ENCODE results near the gene ZBTB38.
A peak's percentile ranks its signal among the peaks of the same experiment; 100 is the strongest.

Gene ZBTB38

DNA sequence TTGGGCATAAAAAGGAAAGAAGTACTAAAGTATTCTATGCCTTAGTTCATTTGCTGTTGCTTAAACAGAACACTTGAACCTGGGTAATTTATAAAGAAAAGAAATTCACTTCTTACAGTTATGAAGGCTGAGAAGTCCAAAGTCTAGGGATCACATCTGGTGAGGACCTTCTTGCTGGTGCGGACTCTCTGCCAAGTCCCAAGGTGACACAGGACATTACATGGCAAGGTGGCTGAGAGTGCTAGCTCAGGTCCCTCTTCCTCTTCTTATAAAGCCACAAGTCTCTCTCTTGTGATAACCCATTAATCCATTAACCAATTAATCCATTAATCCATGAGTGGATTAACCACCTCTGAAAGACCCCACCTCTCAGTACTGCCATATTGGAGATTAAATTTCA is 3.1 kb upstream of the ZBTB38 start:
- no peak overlapping the region for H3K4me3 ChIP-seq
- H3K27ac ChIP-seq: peak overlapping the region in 4 of 21 experiments; percentile 1 to 95 (median 92)

DNA sequence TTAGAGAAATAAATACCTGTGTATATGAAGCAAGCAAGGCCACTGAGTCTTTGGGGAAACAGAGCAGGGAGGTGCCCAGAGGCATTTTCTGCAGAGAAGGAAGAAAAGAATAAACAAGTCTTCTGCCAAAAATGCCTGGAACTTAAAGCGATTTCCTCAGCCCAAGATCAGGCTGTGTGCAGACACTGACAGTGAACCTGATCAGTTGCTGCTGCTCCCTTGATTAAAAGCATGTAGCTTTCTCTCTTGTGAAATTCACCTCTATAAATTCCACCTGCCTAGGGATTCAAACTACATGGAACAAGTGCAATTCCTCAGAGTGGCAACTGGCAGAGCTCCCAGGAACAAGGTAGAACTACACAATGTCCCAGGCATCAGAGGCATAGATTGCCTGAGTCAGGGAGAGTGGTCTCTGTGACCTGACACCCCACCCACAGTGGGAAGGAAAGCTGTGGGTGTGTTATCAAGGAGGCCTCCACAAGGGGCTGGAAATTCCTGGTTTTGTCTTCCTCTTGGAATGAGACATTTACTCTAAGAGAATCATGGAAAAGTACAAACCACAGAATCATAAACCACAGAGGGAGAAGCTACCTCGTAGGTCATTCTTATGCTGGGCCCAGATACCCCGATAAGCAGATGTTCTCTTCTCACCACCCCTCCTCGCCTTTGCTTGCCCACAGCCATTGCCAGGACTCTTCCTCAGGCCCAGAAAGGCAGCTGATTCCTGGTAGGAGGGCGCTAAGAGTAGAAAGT is 1.8 kb upstream of the ZBTB38 start:
- Histone ChIP-seq H3K4me3 (no peak overlapping the region), H3K27ac (peak overlapping the region in 20 of 21 experiments; percentile 53 to 95 (median 82))

DNA sequence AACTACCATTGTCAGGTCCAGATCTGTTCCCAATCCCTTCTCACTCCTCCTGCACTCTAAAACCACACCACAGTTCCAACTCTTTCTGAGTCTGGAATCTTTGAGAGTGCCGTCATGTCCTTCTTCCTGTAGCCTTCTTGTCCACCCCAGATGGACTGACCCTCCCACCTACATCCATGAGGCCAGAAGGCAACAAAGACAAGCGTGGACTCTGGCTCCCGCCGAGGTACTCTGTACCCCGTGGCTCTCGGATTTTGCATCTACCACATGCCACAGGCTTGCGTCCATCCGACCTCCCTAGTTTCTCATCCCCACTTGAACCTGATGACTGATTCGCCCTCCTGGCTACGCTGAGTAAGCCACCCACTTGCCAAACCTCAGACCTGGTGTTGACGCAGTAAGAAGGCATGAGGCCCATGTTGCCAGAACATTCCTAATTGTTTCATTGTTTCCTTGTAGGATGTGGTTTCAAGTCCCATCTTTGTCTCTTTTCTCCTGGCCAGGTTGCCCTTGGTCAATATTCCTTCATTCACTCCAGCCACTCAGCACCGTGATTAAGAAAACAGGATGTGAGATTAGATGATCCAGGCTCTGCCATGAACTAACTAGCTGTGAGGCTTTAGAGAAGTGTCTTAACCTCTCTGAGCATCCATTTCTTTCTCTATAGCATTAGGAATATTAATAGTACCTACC is 1.1 kb upstream of the ZBTB38 start:
- Histone ChIP-seq H3K27ac (peak overlapping the region in 20 of 21 experiments; percentile 54 to 95 (median 82)), H3K4me3 (no peak overlapping the region)

- peak overlapping the region; percentile 15 to 95 (median 81) for H3K27ac ChIP-seq
- peak overlapping the region in 4 of 7 experiments; percentile 2 to 14 (median 4) for H3K4me3 ChIP-seq
Measured at GRCh38 chr3:141368925-141369794, 856 bp downstream of the ZBTB38 start.

GRCh38 chr3:141370065-141370533 is 1.8 kb downstream of the ZBTB38 start:
- H3K4me3 ChIP-seq: no peak overlapping the region
- H3K27ac ChIP-seq: peak overlapping the region in 10 of 21 experiments; percentile 31 to 95 (median 86)

DNA sequence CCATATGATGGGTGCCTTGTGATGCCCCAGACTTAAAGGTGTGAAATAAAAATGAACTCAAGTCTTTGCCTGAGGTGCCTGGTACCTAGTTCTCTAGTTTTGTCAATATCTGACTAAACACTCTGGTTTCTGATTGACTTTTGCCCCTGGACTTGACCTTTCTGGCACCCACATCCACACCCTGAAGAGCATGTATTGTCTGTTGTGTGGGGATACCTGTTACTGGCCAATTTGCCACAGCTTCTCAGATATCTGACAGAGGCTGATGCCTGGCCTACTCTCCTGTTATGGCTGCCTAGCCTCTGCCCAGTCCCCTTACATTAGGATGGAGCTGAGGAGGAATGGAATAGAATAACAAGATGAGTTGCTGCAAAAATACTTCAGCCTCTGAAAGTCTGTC is 3.6 kb downstream of the ZBTB38 start:
- Histone ChIP-seq H3K4me3 (no peak overlapping the region), H3K27ac (no peak overlapping the region)

- Histone ChIP-seq H3K27ac (no peak overlapping the region), H3K4me3 (no peak overlapping the region)
Measured at GRCh38 chr3:141372656-141373055, 4.4 kb downstream of the ZBTB38 start.

GRCh38 chr3:141373232-141373631 is 4.9 kb downstream of the ZBTB38 start:
- Histone ChIP-seq H3K4me3 (no peak overlapping the region), H3K27ac (no peak overlapping the region)

GRCh38 chr3:141373768-141374526 is 5.6 kb downstream of the ZBTB38 start:
- Histone ChIP-seq H3K4me3 (no peak overlapping the region), H3K27ac (no peak overlapping the region)

DNA sequence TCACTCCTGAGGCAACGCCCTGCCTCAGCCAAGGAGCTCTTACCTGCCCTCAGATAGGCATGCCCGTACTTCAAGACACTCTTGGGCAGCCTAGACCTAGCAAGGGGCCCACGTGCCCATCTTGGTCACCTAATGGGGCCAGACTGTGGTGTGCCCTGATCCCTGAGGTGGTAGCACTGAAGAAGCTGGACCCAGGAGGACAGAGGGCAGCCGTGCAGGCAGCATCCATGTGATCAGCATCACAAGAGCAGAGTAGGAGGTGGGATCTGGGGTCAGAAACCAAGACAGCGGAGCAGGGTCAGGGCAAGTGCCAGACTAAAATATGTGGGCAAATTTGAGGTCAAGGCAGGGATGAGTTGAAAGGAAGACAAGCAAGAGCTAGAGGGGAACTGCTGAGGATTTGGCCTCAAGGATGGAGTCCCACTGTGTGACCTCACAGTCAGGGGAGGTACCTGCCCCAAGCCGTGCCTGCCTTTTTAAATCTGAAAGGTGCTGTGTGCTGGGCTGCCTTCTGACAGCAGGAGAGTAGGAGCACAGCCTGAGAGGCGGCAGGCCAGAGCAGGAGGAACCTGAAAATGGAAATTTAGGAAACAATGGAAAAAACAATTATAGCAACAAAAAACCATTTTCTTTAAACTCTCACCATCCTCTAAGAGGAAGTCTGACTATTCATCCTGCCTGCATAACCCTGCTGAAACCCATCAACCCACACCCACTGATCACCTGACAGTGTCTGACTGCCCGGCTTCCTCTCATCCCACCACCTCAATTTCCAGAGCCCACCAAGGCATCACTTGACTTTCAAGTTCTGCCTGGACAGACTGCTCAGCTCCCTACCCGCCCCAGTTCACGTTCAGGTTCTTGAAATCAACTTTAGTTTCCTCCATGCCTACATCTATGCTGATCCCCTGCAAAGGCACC is 7.3 kb downstream of the ZBTB38 start:
- Histone ChIP-seq H3K27ac (no peak overlapping the region), H3K4me3 (no peak overlapping the region)

DNA sequence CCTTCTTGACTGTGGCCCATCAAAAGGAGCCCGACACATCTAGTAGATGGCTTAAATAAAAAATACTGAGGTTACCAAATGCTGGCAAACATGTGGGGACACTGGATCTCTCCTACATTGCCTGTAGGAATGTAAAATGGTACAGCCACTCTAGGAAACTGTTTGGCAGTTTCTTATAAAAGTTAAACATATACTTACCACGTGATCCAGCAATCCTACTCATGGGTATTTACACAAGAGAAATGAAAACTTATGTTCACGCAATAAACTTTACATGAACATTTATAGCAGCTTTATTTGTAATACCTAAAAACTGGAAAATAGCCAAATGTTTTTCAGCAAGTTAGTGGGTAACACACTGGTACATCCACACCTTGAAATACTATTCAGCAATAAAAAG is 9.1 kb downstream of the ZBTB38 start:
- no peak overlapping the region for H3K4me3 ChIP-seq
- no peak overlapping the region for H3K27ac ChIP-seq

GRCh38 chr3:141378556-141378955 is 10.3 kb downstream of the ZBTB38 start:
- no peak overlapping the region for H3K4me3 ChIP-seq
- H3K27ac ChIP-seq: peak overlapping the region in 7 of 21 experiments; percentile 9 to 76 (median 63)

DNA sequence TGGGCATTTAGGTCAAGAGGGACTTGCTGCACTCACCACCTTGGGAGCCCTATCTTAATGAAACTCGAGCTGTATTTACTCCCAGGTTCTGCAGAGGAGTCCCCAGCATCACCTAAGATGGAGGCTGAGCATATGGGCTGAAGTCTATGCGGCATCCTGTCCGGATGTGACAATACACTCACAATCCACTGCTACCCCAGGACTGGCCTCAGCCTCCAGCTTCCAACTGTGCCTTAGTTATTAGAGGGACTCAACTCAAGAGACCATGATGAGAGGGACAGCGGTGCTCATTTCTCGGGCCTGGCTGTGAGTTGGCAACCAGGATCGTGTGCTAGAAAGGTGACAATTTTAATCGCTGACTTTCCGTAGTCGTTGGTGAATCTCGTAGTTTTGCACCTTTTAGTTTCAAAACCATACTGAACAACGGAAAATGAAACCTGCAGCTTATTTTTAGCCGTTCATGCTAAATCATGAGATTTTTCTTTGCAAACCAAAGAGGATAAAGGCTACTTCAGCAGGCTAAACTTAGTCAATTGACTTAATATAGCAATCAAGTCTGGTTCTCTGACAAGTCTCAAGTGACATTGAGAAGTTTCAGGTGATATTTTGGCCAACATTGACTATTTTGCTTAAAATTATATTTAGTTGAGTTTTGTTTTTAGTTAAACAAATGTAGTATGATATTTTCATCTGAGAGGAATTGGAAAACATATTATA is 11.1 kb downstream of the ZBTB38 start:
- peak overlapping the region in 9 of 21 experiments; percentile 9 to 76 (median 59) for H3K27ac ChIP-seq
- no peak overlapping the region for H3K4me3 ChIP-seq

GRCh38 chr3:141380279-141380678 is 12.0 kb downstream of the ZBTB38 start:
- Histone ChIP-seq H3K4me3 (no peak overlapping the region), H3K27ac (peak overlapping the region in 3 of 21 experiments; percentile 63 to 76 (median 72))

- Histone ChIP-seq H3K27ac (peak overlapping the region in 3 of 21 experiments; percentile 63 to 76 (median 72)), H3K4me3 (no peak overlapping the region)
Measured at GRCh38 chr3:141380987-141381386, 12.7 kb downstream of the ZBTB38 start.

DNA sequence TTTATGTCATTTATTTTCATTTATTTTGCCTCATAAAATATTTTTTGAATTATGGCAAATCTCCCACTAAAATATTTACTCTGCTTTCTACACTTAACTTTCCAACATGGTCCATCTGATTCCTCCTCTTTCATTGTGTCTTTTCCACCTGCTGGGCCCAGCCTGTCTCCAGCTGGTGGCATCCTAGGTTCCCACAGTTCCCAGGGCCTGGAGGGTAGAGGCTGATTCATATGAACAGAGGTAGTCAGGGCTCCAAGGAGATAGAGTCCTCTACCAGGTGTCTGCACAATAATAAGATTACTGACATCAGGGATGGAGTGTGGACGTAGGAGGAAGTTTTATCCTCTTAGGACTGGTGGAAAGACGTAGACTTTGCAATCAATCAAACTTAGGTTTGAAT is 14.3 kb downstream of the ZBTB38 start:
- no peak overlapping the region for H3K4me3 ChIP-seq
- H3K27ac ChIP-seq: no peak overlapping the region

GRCh38 chr3:141383555-141384129 is 15.3 kb downstream of the ZBTB38 start:
- H3K4me3 ChIP-seq: peak overlapping the region in 2 of 7 experiments; percentile 1 to 13
- H3K27ac ChIP-seq: peak overlapping the region in 19 of 21 experiments; percentile 11 to 85 (median 59)

All from skin epidermis (tissue), 12 donors.